Nucleus accumbens (tissue), 56 donors: ENCODE measurements around the gene RPS14.
"Not testable (repeated sequence)": the region's sequence is repeated elsewhere in the genome, so short reads cannot be mapped to it uniquely, and the experiment has no call there.

Source experiments
- DNase-seq, 56 donors: peaks; one replicate each; lab custom pipeline; 2025; lab: John Stamatoyannopoulos, UW

Gene RPS14

DNA sequence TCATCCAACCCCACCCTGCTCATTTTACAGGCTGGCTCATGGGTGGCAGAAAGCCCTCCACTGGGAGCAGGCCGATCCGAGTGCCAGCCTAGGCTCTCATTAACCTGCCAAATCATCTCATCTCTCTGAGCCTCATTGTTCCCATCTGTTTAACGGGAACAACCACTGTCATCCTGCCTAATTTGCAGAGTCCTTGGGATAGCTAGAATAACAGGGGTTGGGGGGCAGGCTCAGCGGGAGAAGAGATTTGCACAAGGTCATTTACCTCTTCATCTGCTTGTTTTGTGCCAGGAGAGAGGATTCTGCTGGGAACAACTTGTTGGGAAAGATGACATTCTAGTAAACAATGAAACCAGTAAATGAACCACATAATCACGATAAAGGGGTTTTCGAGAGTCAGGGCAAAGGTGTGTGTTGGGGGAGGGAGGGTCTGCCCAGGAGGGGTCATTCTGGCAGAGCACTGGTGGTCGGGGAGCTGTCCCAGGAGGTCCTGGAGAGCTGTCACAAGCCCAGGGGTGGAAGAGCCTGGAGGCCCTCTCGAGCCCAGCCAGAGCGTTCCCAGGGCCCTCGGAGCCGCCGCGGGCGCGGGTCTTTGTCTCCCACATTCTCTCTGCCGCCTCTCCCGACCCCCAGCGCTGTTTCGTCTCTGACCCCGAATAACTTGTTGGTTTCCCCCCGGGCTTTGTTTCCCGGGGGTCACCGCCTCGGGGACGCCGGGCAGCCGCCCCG is 35.6 kb upstream of the RPS14 start:
- DNase-seq = no peak

DNA sequence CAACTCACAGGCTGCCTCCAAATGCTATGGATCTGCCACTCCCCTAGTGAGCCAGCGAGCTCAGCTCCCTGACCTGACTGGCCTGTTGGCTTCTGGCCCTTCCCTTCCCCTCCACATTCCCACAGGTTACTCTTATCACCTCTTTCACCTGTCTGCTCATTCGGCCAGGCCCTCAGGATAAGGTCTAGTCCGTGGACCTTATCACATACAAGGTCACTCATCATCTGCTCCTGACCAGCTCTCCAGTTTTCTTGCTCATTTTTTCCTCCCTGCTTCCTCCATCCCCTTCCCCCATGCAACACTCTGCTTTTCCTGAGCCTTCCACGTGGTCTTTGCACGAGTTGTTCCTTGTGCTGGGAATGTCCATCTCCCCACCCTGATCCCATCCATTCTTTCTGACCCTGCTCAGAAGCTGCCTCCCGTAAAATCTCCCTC is 32.5 kb upstream of the RPS14 start:
- no peak for DNase-seq

GRCh38 chr5:150481708-150481965 is 32.1 kb upstream of the RPS14 start:
- no peak for DNase-seq

DNA sequence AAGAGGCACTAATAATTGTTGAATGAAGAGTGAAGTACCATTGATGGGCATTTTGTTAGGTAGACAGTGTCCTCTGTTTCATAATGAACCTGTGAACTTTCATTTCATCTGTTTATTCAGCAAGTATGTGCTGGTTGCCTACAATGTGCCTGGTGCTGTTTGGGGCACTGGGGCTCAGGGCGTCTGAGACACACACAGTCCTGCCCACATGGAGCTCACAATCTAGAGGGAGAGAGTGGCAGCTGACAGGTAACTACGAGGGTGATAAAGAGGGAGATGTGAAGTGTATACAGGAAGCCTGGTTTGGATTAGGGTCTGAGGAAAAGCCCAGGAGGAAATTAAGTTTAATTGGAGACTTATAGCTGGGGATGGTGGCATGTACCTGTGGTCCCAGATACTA is 29.9 kb upstream of the RPS14 start:
- no peak for DNase-seq

DNA sequence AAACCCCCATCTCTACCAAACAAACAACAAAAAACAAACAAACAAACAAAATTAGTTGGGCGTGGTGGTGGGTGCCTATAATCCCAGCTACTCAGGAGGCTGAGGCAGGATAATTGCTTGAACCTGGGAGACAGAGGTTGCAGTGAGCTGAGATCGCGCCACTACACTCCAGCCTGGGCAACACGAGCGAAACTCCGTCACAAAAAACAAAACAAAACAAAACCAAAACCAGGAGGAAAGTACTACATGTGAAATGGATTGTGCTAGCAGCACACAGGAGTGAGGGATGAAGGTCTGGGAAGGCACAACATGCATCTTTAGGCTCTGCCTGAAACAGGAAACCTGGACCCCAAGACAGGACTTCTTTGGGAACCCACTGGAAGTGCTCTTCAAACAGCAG is 27.0 kb upstream of the RPS14 start:
- not testable (repeated sequence) for DNase-seq

- no peak for DNase-seq
Observed at GRCh38 chr5:150473673-150474358, 24.3 kb upstream of the RPS14 start.

DNA sequence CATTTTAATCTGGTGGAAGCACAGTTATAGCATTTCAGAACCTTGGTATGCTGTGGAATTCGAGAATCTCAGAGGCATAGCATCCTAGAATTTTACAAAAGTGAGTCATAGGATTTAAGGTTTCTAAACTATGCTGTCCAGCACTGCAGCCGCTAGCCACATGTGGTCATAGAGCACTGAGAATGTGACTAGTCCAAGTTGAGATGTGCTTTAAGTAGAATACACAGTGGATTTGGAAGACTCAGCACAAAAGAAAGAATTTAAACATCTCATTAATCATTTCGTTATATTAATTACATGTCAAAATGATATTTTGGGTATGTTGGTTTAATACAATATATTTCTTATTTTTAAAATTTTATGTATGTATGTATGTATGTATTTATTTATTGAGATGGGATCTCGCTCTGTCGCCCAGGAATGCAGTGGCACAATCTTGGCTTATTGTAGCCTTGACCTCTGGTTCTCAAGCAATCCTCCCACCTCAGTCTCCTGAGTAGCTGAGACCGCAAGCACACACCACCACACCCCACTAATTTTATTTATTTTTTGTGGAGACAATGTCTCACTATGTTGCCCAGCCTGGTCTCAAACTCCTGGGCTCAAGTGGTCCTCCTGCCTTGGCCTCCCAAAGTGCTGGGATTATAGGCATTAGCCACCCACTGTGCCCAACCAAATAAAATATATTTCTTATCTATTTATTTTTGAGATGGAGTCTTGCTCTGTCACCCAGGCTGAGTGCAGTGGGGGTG is 20.4 kb upstream of the RPS14 start:
- no peak for DNase-seq

GRCh38 chr5:150468206-150468605 is 18.7 kb upstream of the RPS14 start:
- DNase-seq = no peak

DNA sequence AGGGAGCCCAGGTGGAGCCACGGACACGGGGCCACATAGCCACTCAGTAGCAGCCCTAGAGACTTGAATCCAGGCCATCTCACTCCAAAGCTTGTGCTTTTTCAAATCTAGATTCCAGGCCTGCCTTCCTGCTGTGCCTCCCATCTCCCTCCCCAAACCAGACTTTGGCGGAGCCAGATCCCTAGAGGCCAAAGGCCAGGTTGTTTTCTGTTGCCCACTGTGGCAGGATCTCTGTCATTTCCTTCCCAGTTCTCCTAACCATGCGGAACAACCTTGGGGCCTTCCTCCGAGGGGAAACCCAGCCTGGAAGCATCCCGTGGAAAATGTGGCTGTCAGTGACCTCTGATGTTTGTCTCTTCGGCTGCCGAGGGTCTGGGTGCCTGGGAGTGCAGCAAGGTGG is 16.4 kb upstream of the RPS14 start:
- DNase-seq = no peak

- no peak for DNase-seq
Observed at GRCh38 chr5:150464554-150465012, 15.0 kb upstream of the RPS14 start.

GRCh38 chr5:150461231-150461630 is 11.7 kb upstream of the RPS14 start:
- no peak for DNase-seq

DNA sequence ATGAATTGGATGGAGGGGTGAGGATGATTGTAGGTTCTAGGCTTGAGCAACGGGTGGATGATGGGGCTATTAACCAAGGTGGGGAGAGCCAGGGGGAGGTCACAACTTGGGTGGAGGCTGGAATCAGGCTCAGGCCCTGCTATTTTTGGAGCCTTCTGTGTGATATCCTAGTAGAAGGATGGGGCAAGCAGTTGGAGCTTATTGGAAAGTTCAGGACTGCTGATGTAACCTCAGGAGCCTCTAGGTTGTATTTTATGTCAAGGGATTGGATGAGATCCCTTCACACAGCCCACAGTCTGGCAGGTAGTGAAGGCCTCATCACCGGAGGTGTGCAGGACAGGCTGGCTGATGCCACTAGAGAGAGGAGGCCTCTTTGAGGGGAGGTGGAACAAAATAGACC is 11.2 kb upstream of the RPS14 start:
- DNase-seq = no peak

- peak in 50 of 56 donors; percentile 13 to 87 (median 60) for DNase-seq
Observed at GRCh38 chr5:150458802-150459557, 9.4 kb upstream of the RPS14 start.

- no peak for DNase-seq
Observed at GRCh38 chr5:150457562-150458240, 8.2 kb upstream of the RPS14 start.

DNA sequence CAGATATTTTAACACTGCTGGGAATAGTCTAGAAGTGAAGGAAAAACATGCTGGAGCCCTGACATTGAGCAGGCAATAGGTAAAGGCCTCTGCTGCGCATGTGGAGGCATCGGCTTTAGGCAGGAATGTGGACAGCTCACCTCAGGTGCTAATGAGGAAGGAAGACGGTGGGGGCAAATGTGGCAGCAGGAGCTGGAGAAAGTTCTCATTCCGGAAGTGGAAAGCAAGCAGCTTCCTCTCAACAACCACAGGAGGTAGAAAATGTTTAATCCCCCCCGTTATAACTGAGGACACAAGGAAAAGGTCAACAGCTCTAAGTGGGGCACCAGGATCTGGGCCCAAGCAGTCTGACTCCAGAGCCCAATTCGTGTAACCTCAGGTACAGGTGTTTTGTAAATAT is 7.6 kb upstream of the RPS14 start:
- no peak for DNase-seq

- no peak for DNase-seq
Observed at GRCh38 chr5:150454492-150455229, 5.1 kb upstream of the RPS14 start.

- DNase-seq = not testable (repeated sequence)
Observed at GRCh38 chr5:150454027-150454426, 4.5 kb upstream of the RPS14 start.

DNA sequence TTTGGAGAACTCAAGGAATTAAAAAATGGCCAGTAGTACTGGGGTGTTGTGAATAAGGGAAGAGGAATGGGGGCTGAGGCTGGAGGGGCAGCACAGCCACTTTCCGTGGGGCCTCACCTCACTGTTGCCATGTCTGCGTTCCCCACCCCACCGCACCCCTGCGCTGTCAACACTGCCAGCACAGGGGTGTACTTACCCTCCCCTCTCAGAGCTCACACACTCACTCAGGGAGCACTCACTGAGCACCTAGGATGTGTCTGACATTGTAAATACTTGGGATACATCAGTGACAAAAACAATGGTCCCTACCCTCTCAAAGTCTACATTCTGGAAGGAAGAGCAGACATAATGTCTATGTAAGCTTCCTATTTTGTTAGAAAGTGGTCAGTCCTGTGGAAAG is 3.4 kb upstream of the RPS14 start:
- no peak for DNase-seq

DNA sequence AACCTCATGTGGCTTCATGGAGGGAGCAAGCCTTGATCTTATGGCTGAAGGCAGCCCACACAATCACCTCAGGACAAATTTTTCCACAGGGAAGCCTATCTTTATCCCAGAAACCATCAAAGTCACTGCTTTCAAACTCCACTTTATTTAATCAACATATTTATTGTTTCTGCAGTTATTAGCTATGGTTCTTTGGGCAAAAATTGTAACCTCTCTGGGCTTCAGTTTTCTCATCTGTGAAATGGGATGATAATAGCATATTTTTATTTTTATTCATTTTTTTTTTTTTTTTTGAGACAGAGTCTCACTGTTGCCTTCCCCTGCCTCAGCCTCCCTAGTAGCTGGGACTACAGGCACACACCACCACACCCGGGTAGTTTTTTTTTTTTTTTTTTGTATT is 2.1 kb upstream of the RPS14 start:
- DNase-seq = no peak
